Stomach (tissue), 4 donors: ENCODE data around the gene ARL10.

Experiments used
- EP300 ChIP-seq: sonication (generic); formaldehyde crosslinking; IDR thresholded peaks from one replicate; pipeline ENCODE4 v1.6.1; 2017; ENCODE audit warnings: antibody characterized with exemption
- POLR2AphosphoS5 ChIP-seq, 3 donors: sonication (generic); formaldehyde crosslinking; IDR thresholded peaks; one replicate each; pipeline ENCODE4 v1.6.1; 2016; ENCODE audit warnings: antibody characterized with exemption in 3 of 3

DNA sequence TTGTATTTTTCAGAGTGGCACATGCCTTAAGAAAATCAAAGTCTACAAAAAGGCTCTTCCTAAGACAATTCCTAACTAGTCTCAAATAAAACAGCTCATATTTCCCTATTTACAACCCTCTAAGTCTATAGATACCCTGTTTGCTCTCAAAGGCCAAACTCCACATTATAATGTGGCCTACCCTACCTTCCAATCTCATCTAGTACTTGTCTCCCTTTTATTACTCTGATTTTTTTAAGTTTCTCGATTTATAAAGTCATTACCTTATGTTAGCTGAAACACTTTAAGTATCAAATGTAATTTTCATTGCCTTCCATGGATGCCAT lies 23.2 kb upstream of the ARL10 start:
- TF ChIP-seq POLR2AphosphoS5 (IDR thresholded peaks at IDR 0.05) = no peak
- no peak for TF ChIP-seq EP300
